HCT116 (cell line): ENCODE results near the gene KIAA0825. TPM values are rescaled to one million over a fixed set of nuclear protein-coding genes. Genes with fewer than 3 reads are reported as not detected.

Experiments
- ATAC-seq: fragments of 200-7000 bp; cut with Tn5 transposase; 2 replicates; pipeline ENCODE4 v1.9.1; 2020; ENCODE audit warnings: mild to moderate bottlenecking, moderate library complexity
- BruUV-seq: library from RNA; stranded (reverse); fragments of 400-500 nt; replicated peaks from 2 replicates; lab custom pipeline; 2021; lab: Mats Ljungman, UMichigan
- CTCF ChIA-PET: fragments of 300-600 bp; sonication (Branson Sonifier 250); formaldehyde crosslinking; loops from one replicate; lab custom pipeline; 2021; ENCODE audit warnings: antibody characterized with exemption; lab: Charles Lee
- POLR2A ChIA-PET: fragments of 300-600, 350-600 bp; sonication (Branson Sonifier 250); formaldehyde crosslinking; loops from one replicate; lab custom pipeline; 2021; ENCODE audit warnings: antibody characterized with exemption; lab: Charles Lee
- RAD21 ChIA-PET, 2 experiments: fragments of 300-600 bp; sonication (Branson Sonifier 250); formaldehyde crosslinking; loops; one replicate each; lab custom pipeline; 2023; ENCODE audit warnings: low total read pairs in 2 of 2; ENCODE audit not compliant: uncharacterized antibody in 2 of 2, unreplicated experiment in 2 of 2, low non-redundant PET in 1 of 2; lab: Charles Lee
- DNase-seq: peaks from one replicate; pipeline ENCODE4 v3.0.0-alpha.2; 2010; ENCODE audit warnings: low read depth, low spot score
- H2AFZ ChIP-seq: fragments of 200-600 bp; shearing (Covaris generic), sonication (generic); 2 replicates; pipeline ENCODE4 v1.6.1; 2017; ENCODE audit warnings: low read depth, mixed run types, mixed read lengths, antibody characterized with exemption, low read length; ENCODE audit not compliant: poor library complexity, severe bottlenecking
- H3K27ac ChIP-seq: 2 replicates; pipeline ENCODE4 v1.5.1; 2012; ENCODE audit warnings: low read depth, low read length
- H3K27me3 ChIP-seq: fragments of 200-600 bp; sonication (generic); 2 replicates; pipeline ENCODE4 v1.6.1; 2016; ENCODE audit warnings: mixed run types, low read length, mixed read lengths; ENCODE audit not compliant: insufficient read depth
- H3K36me3 ChIP-seq, 2 experiments: fragments of 200-500 bp in 1 of 2; fragments of 200-600 bp in 1 of 2; sonication (Bioruptor generic) in 1 of 2; sonication (generic) in 1 of 2; 2 replicates each; pipeline versions ENCODE4 v1.5.1 to v1.6.1; 2014 to 2016; ENCODE audit warnings: low read length in 2 of 2, inconsistent platforms in 1 of 2, mixed read lengths in 1 of 2, mixed run types in 1 of 2; ENCODE audit not compliant: insufficient read depth in 2 of 2, control insufficient read depth in 1 of 2
- H3K4me1 ChIP-seq, 2 experiments: fragments of 200-600 bp in 1 of 2; sonication (generic) in 1 of 2; 2 replicates each; pipeline versions ENCODE4 v1.5.1 to v1.6.1; 2012 to 2017; ENCODE audit warnings: low read length in 2 of 2, inconsistent platforms in 1 of 2, mild to moderate bottlenecking in 1 of 2, mixed read lengths in 1 of 2, mixed run types in 1 of 2, moderate library complexity in 1 of 2; ENCODE audit not compliant: insufficient read depth in 2 of 2, control insufficient read depth in 1 of 2
- H3K4me2 ChIP-seq: fragments of 200-600 bp; sonication (generic); 2 replicates; pipeline ENCODE4 v1.6.1; 2017; ENCODE audit warnings: mixed run types, low read length, mixed read lengths
- H3K4me3 ChIP-seq, 2 experiments: fragments of 200-600 bp in 1 of 2; sonication (generic) in 1 of 2; replicated peaks in 1 of 2; 2 replicates each; pipeline ENCODE4 v1.5.1; 2011 to 2016; ENCODE audit warnings: low read length in 2 of 2, control low read depth in 1 of 2, low read depth in 1 of 2, mild to moderate bottlenecking in 1 of 2, mixed read lengths in 1 of 2, mixed run types in 1 of 2
- H3K79me2 ChIP-seq: fragments of 200-600 bp; sonication (generic); 2 replicates; pipeline ENCODE4 v1.6.1; 2017; ENCODE audit warnings: mild to moderate bottlenecking, mixed run types, low read length, moderate library complexity, mixed read lengths; ENCODE audit not compliant: insufficient read depth
- H3K9ac ChIP-seq: fragments of 200-600 bp; sonication (generic); 2 replicates; pipeline ENCODE4 v1.6.1; 2016; ENCODE audit warnings: low read length, mixed read lengths
- H3K9me2 ChIP-seq: fragments of 200-600 bp; sonication (generic), shearing (Covaris generic); 2 replicates; pipeline ENCODE4 v1.6.1; 2017; ENCODE audit warnings: mixed run types, mild to moderate bottlenecking, moderate library complexity; ENCODE audit not compliant: insufficient read depth
- H3K9me3 ChIP-seq, 2 experiments: fragments of 200-500 bp in 1 of 2; fragments of 200-600 bp in 1 of 2; sonication (Bioruptor generic) in 1 of 2; sonication (generic) in 1 of 2; 2 replicates each; pipeline ENCODE4 v1.6.1; 2014 to 2017; ENCODE audit warnings: low read length in 2 of 2, mixed read lengths in 2 of 2, inconsistent platforms in 1 of 2, low read depth in 1 of 2, mild to moderate bottlenecking in 1 of 2, mixed run types in 1 of 2, moderate library complexity in 1 of 2; ENCODE audit not compliant: control insufficient read depth in 1 of 2, insufficient read depth in 1 of 2
- H4K20me1 ChIP-seq: fragments of 200-600 bp; sonication (generic), shearing (Covaris generic); 2 replicates; pipeline ENCODE4 v1.6.1; 2017; ENCODE audit warnings: mixed run types, mild to moderate bottlenecking, moderate library complexity; ENCODE audit not compliant: insufficient read depth
- ATF3 ChIP-seq: IDR thresholded peaks from 2 replicates; pipeline ENCODE4 v1.6.1; 2012
- CBX3 ChIP-seq: IDR thresholded peaks from 2 replicates; pipeline ENCODE4 v1.6.1; 2012; ENCODE audit warnings: low read depth
- CEBPB ChIP-seq: IDR thresholded peaks from 2 replicates; pipeline ENCODE4 v1.6.1; 2012; ENCODE audit warnings: low read depth
- EGR1 ChIP-seq: IDR thresholded peaks from 2 replicates; pipeline ENCODE4 v1.6.1; 2012; ENCODE audit warnings: low read depth
- EZH2phosphoT487 ChIP-seq: fragments of 200-600 bp; IDR thresholded peaks from 2 replicates; pipeline ENCODE4 v1.6.1; 2018; ENCODE audit warnings: antibody characterized with exemption, borderline replicate concordance
- JUND ChIP-seq: IDR thresholded peaks from 2 replicates; pipeline ENCODE4 v1.6.1; 2012
- POLR2AphosphoS5 ChIP-seq: IDR thresholded peaks from 2 replicates; pipeline ENCODE4 v1.6.1; 2011; ENCODE audit warnings: mild to moderate bottlenecking, low read depth, low read length, moderate library complexity
- RAD21 ChIP-seq: IDR thresholded peaks from 2 replicates; pipeline ENCODE4 v1.6.1; 2012; ENCODE audit warnings: low read depth, mild to moderate bottlenecking
- REST ChIP-seq: IDR thresholded peaks from 2 replicates; pipeline ENCODE4 v1.6.1; 2012; ENCODE audit warnings: low read depth
- SIN3A ChIP-seq: IDR thresholded peaks from 2 replicates; pipeline ENCODE4 v1.6.1; 2012; ENCODE audit warnings: low read depth
- SP1 ChIP-seq: IDR thresholded peaks from 2 replicates; pipeline ENCODE4 v1.6.1; 2012; ENCODE audit warnings: low read depth
- SRF ChIP-seq: IDR thresholded peaks from 2 replicates; pipeline ENCODE4 v1.6.1; 2012; ENCODE audit warnings: low read depth
- YY1 ChIP-seq: IDR thresholded peaks from 2 replicates; pipeline ENCODE4 v1.6.1; 2011; ENCODE audit warnings: low read length, low read depth, moderate library complexity, mild to moderate bottlenecking; ENCODE audit not compliant: insufficient replicate concordance; ENCODE audit errors: extremely low read depth
- ZBTB33 ChIP-seq: IDR thresholded peaks from 2 replicates; pipeline ENCODE4 v1.6.1; 2011; ENCODE audit warnings: mild to moderate bottlenecking, low read length, moderate library complexity; ENCODE audit not compliant: insufficient replicate concordance; ENCODE audit errors: extremely low read depth
- ZFX ChIP-seq: fragments of 450-650 bp; IDR thresholded peaks from 2 replicates; pipeline ENCODE4 v1.6.1; 2017
- intact Hi-C: fragments of 100-400 bp; cut with micrococcal nuclease; formaldehyde crosslinking; loops from 2 replicates; pipeline ENCODE4 v1.10.0; 2022
- total RNA-seq: library from RNA; stranded (reverse); gene quantifications from one replicate; pipeline ENCODE4 v1.2.1, GENCODE V29; 2021; ENCODE audit not compliant: unreplicated experiment
- TF ChIP-seq, protein P1 (sequence below): IDR thresholded peaks from 2 replicates; pipeline ENCODE4 v1.6.1; 2012

Gene KIAA0825
- total RNA-seq, 1 experiment from 2014 or later = 1.4 TPM

GRCh38 chr5:94457788-94458187 lies 160.6 kb downstream of the KIAA0825 start:
- TF ChIP-seq RAD21 (no peak), ATF3 (no peak), SRF (no peak)
- TF ChIP-seq, all 23 proteins: peak for 0
- no peaks in the 10 kb centered on the region for H3K79me2 ChIP-seq
- ChIA-PET POLR2A (no interaction called here), CTCF (no interaction called here), RAD21 (no interaction called here)
- H3K4me3 ChIP-seq = no peak overlapping the region
- intact Hi-C loops = no loop called here
- ATAC-seq = no peak
- no peaks in the 10 kb centered on the region for H3K9me2 ChIP-seq
- H2AFZ ChIP-seq = no peak overlapping the region
- no peaks in the 10 kb centered on the region for H3K9me3 ChIP-seq
- no peaks in the 10 kb centered on the region for H3K4me1 ChIP-seq
- H3K9ac ChIP-seq = no peak overlapping the region
- H3K27me3 ChIP-seq = no peaks in the 10 kb centered on the region
- H3K4me2 ChIP-seq = no peak overlapping the region
- BruUV-seq = no TSS peak
- DNase-seq = no peak
- H4K20me1 ChIP-seq = no peaks in the 10 kb centered on the region
- H3K27ac ChIP-seq = no peak overlapping the region
- H3K36me3 ChIP-seq = no peaks in the 10 kb centered on the region

- Histone ChIP-seq H3K27me3 (no peaks in the 10 kb centered on the region), H3K36me3 (no peaks in the 10 kb centered on the region), H3K4me3 (no peak overlapping the region), H3K4me1 (no peaks in the 10 kb centered on the region), H3K9me2 (no peaks in the 10 kb centered on the region), H3K9me3 (no peaks in the 10 kb centered on the region), H3K27ac (no peak overlapping the region), H3K79me2 (no peaks in the 10 kb centered on the region), H4K20me1 (no peaks in the 10 kb centered on the region), H2AFZ (no peak overlapping the region), H3K4me2 (no peak overlapping the region), H3K9ac (no peak overlapping the region)
- intact Hi-C loops = no loop called here
- DNase-seq (no peak), ATAC-seq (no peak)
- no TSS peak for BruUV-seq
- ChIA-PET POLR2A (no interaction called here), CTCF (no interaction called here), RAD21 (no interaction called here)
- no peak for TF ChIP-seq EZH2phosphoT487
- TF ChIP-seq ZFX = no peak
- no peak for TF ChIP-seq ATF3
- TF ChIP-seq EGR1 = no peak
- TF ChIP-seq SIN3A = no peak
- TF ChIP-seq POLR2AphosphoS5 = no peak
- TF ChIP-seq JUND = no peak
- TF ChIP-seq CBX3 = no peak
- TF ChIP-seq CEBPB = no peak
- TF ChIP-seq, protein P1, sequence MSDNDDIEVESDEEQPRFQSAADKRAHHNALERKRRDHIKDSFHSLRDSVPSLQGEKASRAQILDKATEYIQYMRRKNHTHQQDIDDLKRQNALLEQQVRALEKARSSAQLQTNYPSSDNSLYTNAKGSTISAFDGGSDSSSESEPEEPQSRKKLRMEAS = no peak
- no peak for TF ChIP-seq SP1
- no peak for TF ChIP-seq YY1
- no peak for TF ChIP-seq REST
- no peak for TF ChIP-seq ZBTB33
These were observed 172.7 kb downstream of the KIAA0825 start for GRCh38 chr5:94445726-94446125.
